ENCODE data around the gene KRTCAP3. TPM values are rescaled to one million over a fixed set of nuclear protein-coding genes. Genes with fewer than 3 reads are reported as not detected.

KRTCAP3 gene
- total and polyA plus RNA-seq, 4 experiments from 2014 or later: 1.8 to 23.9 (median 16.5) TPM

GRCh38 chr2:27435628-27436027 is 6.6 kb upstream of the KRTCAP3 start:
- Histone ChIP-seq H3K36me3 (ENCODE audit: insufficient read depth, low read length) (peaks cover 67% of the 10 kb centered on the region), H3K9me3 (ENCODE audit: control insufficient read depth in 1 of 2, low read length in 2 of 2) (no peaks in the 10 kb centered on the region), H3K27me3 (ENCODE audit: insufficient read depth, low read length) (no peaks in the 10 kb centered on the region), H3K27ac (ENCODE audit: low read depth, low read length) (no peak overlapping the region), H3K4me3 (ENCODE audit: low read length in 2 of 2) (no peak overlapping the region), H3K4me1 (ENCODE audit: insufficient read depth, low read length) (peaks cover 23% of the 10 kb centered on the region)
- Mint-ChIP-seq H3K27me3 (no peaks in the 10 kb centered on the region), H3K36me3 (peaks cover 61 to 76% of the 10 kb centered on the region in 2 donors), H3K9me3 (no peaks in the 10 kb centered on the region), H3K27ac (peak overlapping the region in 6 of 7 donors; percentile 32 to 86 (median 64)), H3K4me3 (no peak overlapping the region), H3K4me1 (peaks cover 15 to 26% (median 21%) of the 10 kb centered on the region in 4 donors)
- ChIA-PET CTCF (ENCODE audit: partially characterized antibody) (interaction anchor here (0.7 kb wide), 1 partner anchor 10 kb away, joined by 3 read pairs; no protein-coding TSS in a partner anchor), POLR2A (ENCODE audit: partially characterized antibody) (no interaction called here)
- no peak for DNase-seq
- intact Hi-C loops (cut with micrococcal nuclease): no loop called here

GRCh38 chr2:27441226-27441926 is 805 bp upstream of the KRTCAP3 start:
- Mint-ChIP-seq H3K27ac (peak overlapping the region in 3 of 7 donors; percentile 23 to 67 (median 43)), H3K36me3 (peaks cover 44 to 58% of the 10 kb centered on the region in 2 donors), H3K9me3 (peaks cover 0 to 3% (median 0%) of the 10 kb centered on the region in 8 donors), H3K27me3 (no peaks in the 10 kb centered on the region), H3K4me1 (peaks cover 0 to 9% (median 5%) of the 10 kb centered on the region in 4 donors), H3K4me3 (no peak overlapping the region)
- H3K27ac ChIP-seq (ENCODE audit: low read depth, low read length): no peak overlapping the region
- intact Hi-C loops (cut with micrococcal nuclease): no loop called here
- no peak overlapping the region for H3K4me3 ChIP-seq (ENCODE audit: low read length in 2 of 2)
- CTCF ChIA-PET (ENCODE audit: partially characterized antibody): interaction anchor here (1.1 kb wide), 1 partner anchor 9 kb away, joined by 4 read pairs; no protein-coding TSS in a partner anchor
- peaks cover 45% of the 10 kb centered on the region for H3K36me3 ChIP-seq (ENCODE audit: insufficient read depth, low read length)
- H3K27me3 ChIP-seq (ENCODE audit: insufficient read depth, low read length): no peaks in the 10 kb centered on the region
- POLR2A ChIA-PET (ENCODE audit: partially characterized antibody): no interaction called here
- no peaks in the 10 kb centered on the region for H3K9me3 ChIP-seq (ENCODE audit: control insufficient read depth in 1 of 2, low read length in 2 of 2)
- no peaks in the 10 kb centered on the region for H3K4me1 ChIP-seq (ENCODE audit: insufficient read depth, low read length)
- DNase-seq: no peak

- intact Hi-C loops (cut with micrococcal nuclease): no loop called here
- H3K27me3 ChIP-seq (ENCODE audit: insufficient read depth, low read length): no peaks in the 10 kb centered on the region
- H3K4me1 Mint-ChIP-seq: peaks cover 0 to 9% (median 5%) of the 10 kb centered on the region in 4 donors
- peaks cover 33 to 50% of the 10 kb centered on the region in 2 donors for H3K36me3 Mint-ChIP-seq
- ChIA-PET CTCF (ENCODE audit: partially characterized antibody) (no interaction called here), POLR2A (ENCODE audit: partially characterized antibody) (no interaction called here)
- H3K4me1 ChIP-seq (ENCODE audit: insufficient read depth, low read length): no peaks in the 10 kb centered on the region
- H3K4me3 ChIP-seq (ENCODE audit: low read length in 2 of 2): no peak overlapping the region
- no peaks in the 10 kb centered on the region for H3K27me3 Mint-ChIP-seq
- no peaks in the 10 kb centered on the region for H3K9me3 ChIP-seq (ENCODE audit: control insufficient read depth in 1 of 2, low read length in 2 of 2)
- peak overlapping the region in 1 of 8 donors; percentile 14 for H3K4me3 Mint-ChIP-seq
- H3K36me3 ChIP-seq (ENCODE audit: insufficient read depth, low read length): peaks cover 35% of the 10 kb centered on the region
- no peak for DNase-seq
- H3K27ac Mint-ChIP-seq: peak overlapping the region in 5 of 7 donors; percentile 48 to 88 (median 68)
- H3K27ac ChIP-seq (ENCODE audit: low read depth, low read length): no peak overlapping the region
- H3K9me3 Mint-ChIP-seq: peaks cover 0 to 3% (median 0%) of the 10 kb centered on the region in 8 donors
Measured at GRCh38 chr2:27442920-27443282, 720 bp downstream of the KRTCAP3 start.

- intact Hi-C loops (cut with micrococcal nuclease): no loop called here
- H3K9me3 ChIP-seq (ENCODE audit: control insufficient read depth in 1 of 2, low read length in 2 of 2): no peaks in the 10 kb centered on the region
- CTCF ChIA-PET (ENCODE audit: partially characterized antibody): interaction anchor here (1.0 kb wide), 1 partner anchor 9 kb away, joined by 3 read pairs; no protein-coding TSS in a partner anchor
- H3K36me3 ChIP-seq (ENCODE audit: insufficient read depth, low read length): peaks cover 18% of the 10 kb centered on the region
- Mint-ChIP-seq H3K27me3 (no peaks in the 10 kb centered on the region), H3K4me3 (no peak overlapping the region), H3K36me3 (peaks cover 27 to 40% of the 10 kb centered on the region in 2 donors), H3K27ac (no peak overlapping the region), H3K9me3 (peaks cover 0 to 3% (median 0%) of the 10 kb centered on the region in 8 donors), H3K4me1 (peaks cover 0 to 9% (median 5%) of the 10 kb centered on the region in 4 donors)
- H3K4me3 ChIP-seq (ENCODE audit: low read length in 2 of 2): no peak overlapping the region
- POLR2A ChIA-PET (ENCODE audit: partially characterized antibody): no interaction called here
- no peak for DNase-seq
- no peak overlapping the region for H3K27ac ChIP-seq (ENCODE audit: low read depth, low read length)
- no peaks in the 10 kb centered on the region for H3K27me3 ChIP-seq (ENCODE audit: insufficient read depth, low read length)
- no peaks in the 10 kb centered on the region for H3K4me1 ChIP-seq (ENCODE audit: insufficient read depth, low read length)
Measured at GRCh38 chr2:27445155-27445554, 3.0 kb downstream of the KRTCAP3 start.

- H3K9me3 Mint-ChIP-seq: peaks cover 0 to 3% (median 0%) of the 10 kb centered on the region in 8 donors
- H3K36me3 Mint-ChIP-seq: peaks cover 23 to 35% of the 10 kb centered on the region in 2 donors
- no peaks in the 10 kb centered on the region for H3K27me3 ChIP-seq (ENCODE audit: insufficient read depth, low read length)
- peaks cover 13% of the 10 kb centered on the region for H3K36me3 ChIP-seq (ENCODE audit: insufficient read depth, low read length)
- H3K4me1 ChIP-seq (ENCODE audit: insufficient read depth, low read length): no peaks in the 10 kb centered on the region
- intact Hi-C loops (cut with micrococcal nuclease): no loop called here
- POLR2A ChIA-PET (ENCODE audit: partially characterized antibody): no interaction called here
- peak overlapping the region in 2 of 7 donors; percentile 42 to 46 for H3K27ac Mint-ChIP-seq
- H3K4me3 Mint-ChIP-seq: no peak overlapping the region
- H3K9me3 ChIP-seq (ENCODE audit: control insufficient read depth in 1 of 2, low read length in 2 of 2): no peaks in the 10 kb centered on the region
- DNase-seq: no peak
- CTCF ChIA-PET (ENCODE audit: partially characterized antibody): interaction anchor here (1.0 kb wide), 1 partner anchor 10 kb away, joined by 3 read pairs; no protein-coding TSS in a partner anchor
- H3K27me3 Mint-ChIP-seq: no peaks in the 10 kb centered on the region
- peaks cover 0 to 9% (median 5%) of the 10 kb centered on the region in 4 donors for H3K4me1 Mint-ChIP-seq
- no peak overlapping the region for H3K27ac ChIP-seq (ENCODE audit: low read depth, low read length)
- no peak overlapping the region for H3K4me3 ChIP-seq (ENCODE audit: low read length in 2 of 2)
Measured at GRCh38 chr2:27445615-27446014, 3.4 kb downstream of the KRTCAP3 start.

- CTCF ChIA-PET (ENCODE audit: partially characterized antibody): interaction anchor here (0.7 to 1.0 kb wide), 2 partner anchors 10 to 167 kb away, joined by 3 read pairs; no protein-coding TSS in a partner anchor
- POLR2A ChIA-PET (ENCODE audit: partially characterized antibody): no interaction called here
- Histone ChIP-seq H3K27me3 (ENCODE audit: insufficient read depth, low read length) (no peaks in the 10 kb centered on the region), H3K4me1 (ENCODE audit: insufficient read depth, low read length) (no peaks in the 10 kb centered on the region), H3K9me3 (ENCODE audit: control insufficient read depth in 1 of 2, low read length in 2 of 2) (no peaks in the 10 kb centered on the region), H3K4me3 (ENCODE audit: low read length in 2 of 2) (no peak overlapping the region), H3K36me3 (ENCODE audit: insufficient read depth, low read length) (peaks cover 9% of the 10 kb centered on the region), H3K27ac (ENCODE audit: low read depth, low read length) (no peak overlapping the region)
- H3K4me3 Mint-ChIP-seq: no peak overlapping the region
- H3K9me3 Mint-ChIP-seq: peaks cover 0 to 2% (median 0%) of the 10 kb centered on the region in 8 donors
- no peaks in the 10 kb centered on the region for H3K27me3 Mint-ChIP-seq
- no peak for DNase-seq
- peak overlapping the region in 5 of 7 donors; percentile 42 to 70 (median 66) for H3K27ac Mint-ChIP-seq
- H3K4me1 Mint-ChIP-seq: peaks cover 0 to 9% (median 5%) of the 10 kb centered on the region in 4 donors
- H3K36me3 Mint-ChIP-seq: peaks cover 18 to 31% of the 10 kb centered on the region in 2 donors
- intact Hi-C loops (cut with micrococcal nuclease): no loop called here
Measured at GRCh38 chr2:27446057-27446456, 3.9 kb downstream of the KRTCAP3 start.

GRCh38 chr2:27448381-27448780 is 6.2 kb downstream of the KRTCAP3 start:
- no peaks in the 10 kb centered on the region for H3K36me3 ChIP-seq (ENCODE audit: insufficient read depth, low read length)
- H3K4me3 ChIP-seq (ENCODE audit: low read length in 2 of 2): no peak overlapping the region
- POLR2A ChIA-PET (ENCODE audit: partially characterized antibody): interaction anchor here (1.1 kb wide), 1 partner anchor 69 kb away, joined by 3 read pairs; no protein-coding TSS in a partner anchor
- no peaks in the 10 kb centered on the region for H3K4me1 ChIP-seq (ENCODE audit: insufficient read depth, low read length)
- intact Hi-C loops (cut with micrococcal nuclease): no loop called here
- Mint-ChIP-seq H3K36me3 (peaks cover 9 to 18% of the 10 kb centered on the region in 2 donors), H3K4me3 (no peak overlapping the region), H3K27ac (peak overlapping the region in 1 of 7 donors; percentile 64), H3K9me3 (peaks cover 0 to 2% (median 0%) of the 10 kb centered on the region in 8 donors), H3K27me3 (no peaks in the 10 kb centered on the region), H3K4me1 (peaks cover 0 to 5% (median 1%) of the 10 kb centered on the region in 4 donors)
- DNase-seq: no peak
- CTCF ChIA-PET (ENCODE audit: partially characterized antibody): no interaction called here
- H3K9me3 ChIP-seq (ENCODE audit: control insufficient read depth in 1 of 2, low read length in 2 of 2): no peaks in the 10 kb centered on the region
- H3K27me3 ChIP-seq (ENCODE audit: insufficient read depth, low read length): no peaks in the 10 kb centered on the region
- H3K27ac ChIP-seq (ENCODE audit: low read depth, low read length): no peak overlapping the region
